GOT3 (cell line): ENCODE measurements around the gene ZNF324B.
"Not testable (repeated sequence)": the region's sequence is repeated elsewhere in the genome, so short reads cannot be mapped to it uniquely, and the experiment has no call there.

Source experiments
- DNase-seq: peaks from one replicate; lab custom pipeline; 2025; ENCODE audit warnings: mixed read lengths; lab: John Stamatoyannopoulos, UW

ZNF324B gene

DNA sequence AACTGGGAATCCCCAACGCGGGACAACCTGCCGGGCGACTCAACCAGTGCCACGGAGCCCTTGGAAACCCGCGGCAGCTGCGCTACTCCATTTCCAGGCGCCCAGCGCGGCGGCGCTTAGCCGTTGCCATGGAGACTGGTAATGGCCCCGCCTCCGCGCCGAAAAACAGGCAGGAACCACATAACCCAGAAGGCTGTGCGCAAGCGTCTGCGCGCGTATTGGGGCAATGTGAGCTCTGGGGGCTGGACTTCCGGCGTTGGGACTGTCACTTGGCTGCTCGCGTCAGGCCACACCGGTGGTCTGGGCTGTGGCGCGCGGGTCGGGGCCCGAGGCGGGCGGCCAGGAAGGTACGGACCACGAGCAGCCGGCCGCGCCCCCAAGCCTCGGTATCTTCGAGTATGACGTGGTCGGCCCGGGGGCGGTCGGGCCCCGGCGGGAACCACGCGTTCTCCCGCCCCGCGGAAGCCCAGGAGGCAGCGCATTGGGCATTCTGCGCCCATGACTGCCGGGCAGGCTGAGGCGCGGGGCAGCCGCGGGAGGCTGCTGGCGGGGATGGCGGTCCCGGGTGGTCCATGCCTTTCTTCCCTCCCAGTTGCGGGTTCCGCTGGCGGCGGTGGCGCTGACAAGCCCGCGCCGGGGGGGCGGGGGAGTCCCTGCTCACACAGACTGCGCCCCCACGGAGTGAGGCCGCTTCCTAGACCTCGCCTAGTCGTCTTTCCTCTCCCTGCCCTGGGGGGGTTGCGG lies at the start of gene ZNF324B:
TSS of gene ZNF324B (plus strand) at position 265 of the 744 bp plus-strand sequence. CDS start 2,080 bp downstream, outside the sequence.
- DNase-seq, result peak; percentile 73

DNA sequence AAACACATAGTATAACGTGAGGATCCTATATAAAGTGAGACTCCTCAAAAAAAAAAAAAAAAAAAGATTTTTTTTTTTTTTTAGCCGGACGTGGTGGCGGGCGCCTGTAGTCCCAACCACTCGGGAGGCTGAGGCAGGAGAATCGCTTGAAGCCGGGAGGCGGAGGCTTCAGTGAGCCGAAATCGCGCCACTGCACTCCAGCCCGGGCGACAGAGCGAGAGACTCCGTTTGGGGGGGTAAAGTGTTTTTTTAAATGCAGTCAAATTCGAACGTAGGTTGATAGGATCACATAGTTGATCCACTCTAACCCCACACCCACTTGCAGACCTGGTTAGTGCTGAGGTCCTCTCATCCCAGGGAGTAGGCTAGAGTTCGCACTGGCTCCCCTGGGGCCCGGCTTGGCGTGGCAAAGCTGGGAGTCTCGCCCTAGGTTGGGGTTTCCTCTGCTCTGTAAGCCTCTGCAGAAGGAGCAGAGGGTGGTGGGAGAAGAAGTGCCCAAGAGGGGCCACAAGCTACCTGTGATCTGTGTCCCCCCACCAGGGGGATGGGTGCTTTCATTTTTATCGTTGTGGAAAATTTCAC lies 49.5 kb upstream of the ZNF324B start:
- DNase-seq, result no peak

DNA sequence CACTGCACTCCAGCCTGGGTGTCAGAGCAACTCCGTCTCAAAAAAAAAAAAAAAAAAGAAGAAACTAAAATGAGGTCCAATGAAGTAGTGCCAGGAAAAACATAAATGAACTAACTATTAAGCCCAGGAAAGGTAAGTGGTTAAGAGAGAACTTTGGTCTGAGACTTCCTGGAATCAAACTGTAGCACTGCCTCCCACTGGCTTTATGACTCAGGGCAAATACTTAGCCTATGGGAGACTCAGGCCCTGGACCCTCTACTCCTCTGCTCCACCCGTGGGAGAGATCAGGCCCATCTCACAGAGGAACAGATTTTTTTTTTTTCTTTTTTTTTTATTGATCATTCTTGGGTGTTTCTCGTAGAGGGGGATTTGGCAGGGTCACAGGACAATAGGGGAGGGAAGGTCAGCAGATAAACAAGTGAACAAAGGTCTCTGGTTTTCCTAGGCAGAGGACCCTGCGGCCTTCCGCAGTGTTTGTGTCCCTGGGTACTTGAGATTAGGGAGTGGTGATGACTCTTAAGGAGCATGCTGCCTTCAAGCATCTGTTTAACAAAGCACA lies 47.4 kb upstream of the ZNF324B start:
- DNase-seq, result not testable (repeated sequence)

DNA sequence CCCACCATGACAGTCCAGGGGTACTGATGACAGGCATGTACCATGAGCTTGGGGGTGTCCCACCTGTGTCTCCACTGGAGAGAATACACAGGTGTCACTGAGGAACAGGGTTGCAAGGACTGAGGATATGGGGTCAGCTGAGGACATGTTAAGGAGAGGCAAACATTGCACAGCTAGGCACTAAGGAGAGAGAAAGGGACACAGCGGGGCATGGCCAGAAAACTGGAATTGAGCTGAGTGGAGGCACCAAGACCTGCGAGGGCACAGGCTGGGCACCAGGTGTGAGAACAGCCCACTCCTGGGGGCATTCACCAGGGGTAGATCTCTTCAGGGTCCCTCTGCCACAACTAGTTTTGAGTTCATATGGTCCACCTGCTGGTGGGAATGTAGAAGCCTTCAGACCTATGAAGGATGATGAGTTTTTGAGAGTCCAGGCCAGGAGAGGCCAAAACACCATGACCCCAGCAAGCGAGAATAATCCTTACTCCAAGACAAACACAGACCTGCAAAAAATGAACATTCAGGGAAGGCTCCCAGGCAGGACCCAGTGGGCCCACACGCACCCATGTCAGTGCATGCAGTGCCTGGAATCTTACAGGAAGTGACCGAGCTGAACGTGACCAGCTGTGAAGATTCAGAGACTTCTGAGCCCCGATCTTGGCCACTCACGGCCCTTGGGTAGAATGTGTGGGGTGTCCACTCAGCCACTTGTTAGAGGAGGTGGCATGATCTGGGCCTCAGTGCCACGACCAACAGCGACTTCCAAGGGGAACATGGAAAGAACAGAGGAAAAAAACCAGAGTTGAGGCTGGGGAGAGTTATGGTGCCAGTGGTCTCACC lies 44.4 kb upstream of the ZNF324B start:
- DNase-seq, result no peak

DNA sequence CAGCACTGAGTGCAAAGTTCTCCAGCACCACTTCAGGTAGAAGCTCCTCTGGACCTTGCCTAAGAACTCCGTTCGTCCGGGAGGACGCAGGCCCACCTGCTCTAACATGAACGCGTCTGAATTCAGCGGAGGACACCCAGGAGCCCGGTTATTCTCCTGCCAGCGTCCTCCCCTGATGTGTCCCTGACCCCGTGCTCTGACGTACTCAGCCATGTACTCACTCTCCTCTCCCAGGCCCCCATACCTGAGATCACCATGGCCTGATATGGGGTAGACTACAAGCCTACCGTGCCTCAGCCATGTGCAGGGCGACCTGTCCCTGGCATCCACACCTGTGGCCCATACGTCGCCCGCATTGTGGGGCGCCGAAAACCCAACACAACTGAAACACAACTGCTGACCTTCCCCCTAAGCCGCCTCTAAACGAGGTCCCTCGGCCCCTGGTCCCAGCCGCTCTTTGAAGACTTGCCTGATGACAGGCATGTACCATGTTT lies 43.7 kb upstream of the ZNF324B start:
- DNase-seq, result no peak

DNA sequence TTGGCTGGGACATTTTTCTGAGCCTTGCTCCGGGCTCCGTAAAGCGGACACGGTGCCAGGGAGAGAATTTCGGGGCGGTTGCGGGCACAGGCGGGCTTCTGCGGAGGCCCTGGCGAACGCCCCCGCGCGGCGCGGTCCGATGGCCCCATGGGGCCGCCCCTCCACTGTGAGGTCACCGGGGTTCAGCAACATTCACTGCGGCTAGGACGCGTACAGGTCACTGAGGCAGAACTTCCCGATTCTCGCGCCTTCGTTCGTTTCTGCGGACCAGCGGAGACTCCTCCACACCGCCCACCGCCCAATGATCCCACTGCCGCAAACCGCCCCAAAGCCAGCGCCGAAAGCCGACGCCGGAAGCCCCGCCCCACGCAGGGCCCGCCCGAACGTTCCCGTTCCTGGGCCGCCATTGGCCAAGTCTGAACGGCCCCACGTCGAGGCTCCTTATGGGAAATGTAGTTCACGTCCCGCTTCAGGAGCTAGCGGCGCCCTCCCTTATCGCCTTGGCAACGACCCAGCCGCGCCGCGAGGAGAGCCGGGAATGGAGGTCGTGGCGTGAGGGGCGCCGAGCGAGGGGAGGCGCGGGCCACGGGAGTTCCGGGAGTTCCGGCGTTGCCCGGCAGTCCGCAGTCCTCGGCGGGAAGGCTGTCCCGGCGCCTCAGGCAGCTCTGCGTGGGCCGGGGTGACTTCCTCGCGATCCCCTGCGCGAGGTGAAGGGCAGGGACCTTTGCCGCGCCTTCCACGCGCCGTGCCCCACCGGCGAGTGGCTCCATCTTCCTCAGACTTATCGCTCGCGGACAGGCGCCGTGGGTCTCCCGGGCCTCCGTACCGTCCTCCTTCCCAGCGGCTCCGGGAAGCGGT lies 43.0 kb upstream of the ZNF324B start, which contains the start of gene ZNF584:
TSS of gene ZNF584 (plus strand) at position 498 of the 858 bp plus-strand sequence. CDS start 499 bp downstream, outside the sequence.
- DNase-seq, result peak; percentile 67

DNA sequence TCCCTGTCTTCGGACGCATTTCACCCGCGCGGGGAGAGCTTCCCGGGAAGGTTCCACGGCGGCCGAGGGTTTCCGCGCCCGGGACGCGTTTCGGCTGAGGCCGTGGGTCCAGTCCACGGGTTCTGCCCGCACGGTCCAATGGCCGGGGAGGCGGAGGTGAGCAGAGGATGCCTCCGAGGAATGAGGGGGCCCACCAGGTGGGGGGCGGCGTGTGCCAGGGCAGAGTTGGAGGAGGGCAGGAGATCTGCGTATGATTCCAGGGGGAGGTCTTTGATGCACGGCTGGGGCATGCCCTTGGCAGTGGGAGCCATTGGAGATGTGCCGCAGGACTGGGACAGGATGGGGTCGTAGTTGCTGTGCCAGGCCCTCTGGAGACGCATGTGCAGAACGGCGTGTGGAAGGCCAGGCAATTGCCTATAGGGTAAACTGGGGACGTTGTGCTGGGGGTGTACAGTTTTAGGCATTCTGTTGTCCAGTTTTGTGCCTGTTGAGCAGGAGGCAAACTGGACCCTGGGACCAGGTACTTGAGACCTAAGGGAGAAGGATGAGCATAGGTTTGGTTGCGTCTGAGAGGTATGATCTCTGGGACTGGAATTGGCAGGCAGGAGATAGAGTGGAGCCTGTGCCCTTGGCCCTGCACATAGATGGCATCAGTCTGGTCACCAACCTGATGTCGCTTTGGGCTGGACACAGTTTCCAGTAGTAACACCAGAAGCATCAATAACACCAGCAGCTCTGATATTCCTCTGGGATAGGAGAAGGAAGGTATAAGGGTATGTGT lies 42.2 kb upstream of the ZNF324B start:
- no peak for DNase-seq

DNA sequence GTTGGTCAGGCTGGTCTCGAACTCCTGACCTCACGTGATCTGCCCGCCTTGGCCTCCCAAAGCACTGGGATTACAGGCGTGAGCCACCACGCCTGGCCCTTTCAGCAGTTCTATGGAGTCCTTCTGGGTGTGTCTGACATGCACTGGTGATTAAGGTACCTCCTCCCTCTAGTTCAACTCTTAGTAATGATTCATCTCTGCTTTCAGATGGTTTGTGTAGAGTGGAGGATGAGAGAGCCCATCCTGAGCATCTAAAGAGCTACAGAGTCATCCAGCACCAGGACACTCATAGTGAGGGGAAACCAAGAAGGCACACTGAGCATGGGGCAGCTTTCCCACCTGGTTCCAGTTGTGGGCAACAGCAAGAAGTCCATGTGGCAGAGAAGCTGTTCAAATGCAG lies 34.8 kb upstream of the ZNF324B start:
- no peak for DNase-seq

DNA sequence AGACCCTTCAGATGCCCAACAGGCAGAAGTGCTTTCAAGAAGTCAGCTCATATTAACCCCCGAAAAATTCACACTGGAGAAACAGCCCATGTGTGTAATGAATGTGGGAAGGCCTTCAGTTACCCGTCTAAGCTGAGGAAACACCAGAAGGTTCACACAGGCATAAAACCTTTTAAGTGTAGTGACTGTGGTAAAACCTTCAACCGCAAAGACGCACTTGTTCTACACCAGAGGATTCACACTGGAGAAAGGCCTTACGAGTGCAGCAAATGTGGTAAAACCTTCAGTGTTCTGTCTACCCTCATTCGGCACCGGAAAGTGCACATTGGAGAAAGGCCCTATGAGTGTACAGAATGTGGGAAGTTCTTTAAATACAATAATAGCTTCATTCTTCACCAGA lies 34.4 kb upstream of the ZNF324B start:
- DNase-seq, result no peak

DNA sequence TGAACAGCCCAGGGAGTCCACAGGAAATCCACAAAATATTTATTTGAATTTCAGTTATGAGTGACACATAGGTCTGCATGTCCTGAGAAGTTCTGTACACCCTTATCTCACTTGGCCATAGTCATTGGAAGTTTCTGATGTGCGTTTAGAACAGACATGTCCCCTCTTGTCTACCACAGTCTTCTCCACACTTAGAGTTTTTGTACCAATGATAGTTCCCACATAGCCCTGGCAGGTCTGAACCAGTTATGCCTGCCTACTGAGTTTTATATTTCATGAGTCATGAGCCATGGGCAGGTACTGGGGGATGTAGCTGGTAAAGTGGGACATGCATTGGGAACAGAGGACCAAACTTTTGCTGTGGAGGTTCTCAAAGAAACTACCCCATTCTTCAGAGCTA lies 22.8 kb upstream of the ZNF324B start:
- DNase-seq, result no peak

DNA sequence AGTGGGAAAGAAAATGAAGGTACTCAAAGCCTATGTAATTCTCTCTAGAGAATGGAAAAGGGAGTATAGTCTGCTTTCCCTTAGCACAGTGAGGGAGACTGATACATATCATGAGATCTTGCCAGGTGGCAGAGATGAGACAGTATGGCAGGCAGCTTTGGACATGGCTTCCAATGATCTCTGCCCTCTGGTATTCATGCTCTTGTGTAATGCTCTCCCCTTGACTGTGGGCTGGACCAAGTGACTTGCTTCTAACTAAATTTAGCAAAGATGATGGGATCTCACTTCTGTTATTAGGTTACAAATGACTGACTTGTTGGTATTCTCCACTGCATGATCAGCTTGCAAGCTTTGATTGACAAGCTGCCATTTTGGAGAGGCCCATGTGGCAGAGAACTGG lies 21.7 kb upstream of the ZNF324B start:
- no peak for DNase-seq

DNA sequence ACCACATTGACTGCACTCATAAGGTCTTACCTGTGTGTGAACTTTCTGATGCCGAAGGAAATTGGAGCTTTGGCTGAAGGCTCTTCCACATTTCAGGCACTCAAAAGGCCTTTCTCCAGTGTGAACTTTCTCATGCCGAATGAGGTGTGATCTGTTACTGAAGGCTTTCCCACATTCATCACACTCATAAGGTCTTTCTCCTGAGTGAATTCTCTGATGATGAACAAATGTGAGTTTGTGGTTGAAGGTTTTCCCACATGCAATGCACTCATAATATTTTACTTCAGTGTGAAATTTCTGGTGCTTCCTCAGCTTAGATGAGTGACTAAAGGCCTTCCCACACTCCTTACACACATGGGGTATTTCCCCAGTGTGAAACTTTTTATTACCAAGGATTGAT lies 17.2 kb upstream of the ZNF324B start:
- DNase-seq, result no peak

DNA sequence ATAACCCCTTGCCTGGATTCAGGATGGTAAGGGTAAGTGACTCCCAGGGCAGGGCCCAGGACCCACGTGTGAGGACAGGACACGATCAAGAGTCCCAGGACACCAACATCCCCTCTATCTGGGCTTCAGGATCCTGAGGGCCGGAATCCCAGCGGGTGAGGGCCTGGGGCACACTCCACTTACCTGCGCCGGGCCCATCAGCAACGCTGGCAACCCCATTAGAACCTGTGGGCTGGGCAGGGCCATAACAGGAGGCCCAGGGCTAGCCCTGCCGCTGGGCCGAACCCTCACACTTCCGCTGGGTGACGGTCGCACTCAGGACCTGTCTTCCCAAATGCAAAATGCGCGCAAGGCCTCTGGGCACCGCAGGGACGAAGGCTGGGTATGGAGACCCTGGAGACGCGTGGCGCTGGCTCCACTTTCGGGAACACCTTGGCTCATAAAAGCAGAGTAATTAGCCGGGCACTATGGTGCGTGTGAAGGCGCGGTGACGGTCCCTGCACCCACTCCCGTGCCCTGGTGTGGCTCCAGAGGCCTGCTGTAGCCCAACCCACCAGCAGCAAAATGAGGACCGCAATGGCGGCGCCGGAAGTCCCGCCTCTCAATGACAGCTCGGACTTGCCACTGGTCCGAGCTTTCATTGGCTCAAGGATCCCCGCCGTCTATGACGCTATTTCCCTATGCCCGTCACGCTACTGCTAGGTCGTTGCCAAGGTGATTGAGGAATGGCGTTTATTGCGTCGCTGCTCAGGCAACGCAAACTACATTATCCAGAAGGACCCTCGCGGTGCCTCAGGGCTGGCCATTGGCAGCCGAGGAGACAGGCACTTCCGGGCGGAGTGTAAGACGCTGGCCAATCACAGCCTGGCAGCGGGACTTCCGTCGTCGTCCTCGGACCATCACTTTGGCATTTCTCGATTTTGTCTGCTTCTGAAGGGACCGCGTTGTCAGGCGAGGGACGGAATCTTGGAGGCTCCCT lies 11.6 kb upstream of the ZNF324B start, which contains the start of gene ZNF132:
TSS of gene ZNF132 (minus strand) at position 578 of the 979 bp plus-strand sequence. CDS start at position 246, 332 bp downstream.
- peak; percentile 71 for DNase-seq

DNA sequence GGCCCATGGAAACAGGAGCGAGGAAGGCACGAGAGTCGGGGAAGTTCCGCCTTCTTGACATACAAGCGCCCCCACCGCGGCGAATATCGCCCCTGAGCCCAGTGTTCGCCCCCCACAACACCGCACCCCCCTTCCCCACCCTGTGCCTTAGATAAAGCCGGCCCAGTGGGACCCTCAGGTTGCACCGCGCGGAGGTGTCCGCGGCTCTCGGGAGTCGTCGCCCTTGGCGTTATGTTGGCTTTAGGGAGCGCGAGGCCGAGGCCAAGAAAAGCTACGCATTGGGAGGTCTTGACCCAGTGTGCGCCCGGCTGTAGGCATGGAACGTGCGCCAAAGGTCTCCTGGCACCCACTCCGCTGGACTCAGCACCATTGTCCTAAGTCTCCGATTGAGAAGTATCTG lies 10.9 kb upstream of the ZNF324B start:
- no peak for DNase-seq

DNA sequence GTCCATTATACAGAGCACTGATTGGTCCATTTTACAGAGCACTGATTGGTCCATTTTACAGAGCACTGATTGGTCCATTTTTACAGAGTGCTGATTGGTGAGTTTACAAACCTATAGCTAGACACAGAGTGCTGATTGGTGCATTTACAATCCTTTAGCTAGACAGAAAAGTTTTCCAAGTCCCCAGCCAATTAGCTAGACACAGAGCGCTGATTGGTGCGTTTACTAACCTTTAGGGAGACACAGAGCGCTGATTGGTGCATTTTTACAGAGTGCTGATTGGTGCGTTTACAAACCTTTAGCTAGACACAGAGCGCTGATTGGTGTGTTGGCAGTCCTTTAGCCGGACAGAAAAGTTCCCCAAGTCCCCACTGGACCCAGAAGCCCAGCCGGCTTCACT lies 8.4 kb upstream of the ZNF324B start:
- not testable (repeated sequence) for DNase-seq

DNA sequence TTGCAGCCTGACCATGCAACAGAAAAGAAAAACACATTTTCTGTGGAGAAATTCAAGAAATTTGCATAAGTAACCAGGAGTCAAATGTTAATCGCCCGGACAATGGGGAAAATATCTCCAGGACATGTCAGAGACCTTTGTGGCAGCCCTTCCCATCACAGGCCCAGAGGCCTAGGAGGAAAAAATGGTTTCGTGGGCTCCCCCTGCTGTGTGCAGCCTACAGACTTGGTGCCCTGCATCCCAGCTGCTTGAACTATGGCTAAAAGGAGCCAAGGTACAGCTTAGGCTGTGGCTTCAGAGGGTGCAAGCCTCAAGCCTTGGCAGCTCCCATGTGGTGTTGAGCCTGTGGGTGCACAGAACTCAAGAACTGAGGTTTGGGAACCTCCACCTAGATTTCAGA lies 2.6 kb upstream of the ZNF324B start:
- DNase-seq, result not testable (repeated sequence)

DNA sequence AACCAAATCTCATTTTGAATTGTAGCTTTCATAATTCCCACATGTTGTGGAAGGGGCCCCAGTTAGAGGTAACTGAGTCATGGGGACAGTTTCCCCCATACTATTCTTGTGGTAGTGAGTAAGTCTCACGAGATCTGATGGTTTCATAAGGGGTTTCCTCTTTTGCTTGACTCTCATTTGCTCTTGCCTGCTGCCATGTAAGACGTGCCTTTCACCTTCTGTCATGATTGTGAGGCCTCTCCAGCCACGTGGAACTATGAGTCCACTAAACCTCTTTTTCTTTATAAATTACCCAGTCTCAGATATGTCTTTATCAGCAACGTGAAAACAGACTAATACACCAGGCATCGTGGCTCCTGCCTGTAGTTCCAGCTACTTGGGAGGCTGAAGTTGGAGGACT lies 1.4 kb upstream of the ZNF324B start:
- DNase-seq, result not testable (repeated sequence)

DNA sequence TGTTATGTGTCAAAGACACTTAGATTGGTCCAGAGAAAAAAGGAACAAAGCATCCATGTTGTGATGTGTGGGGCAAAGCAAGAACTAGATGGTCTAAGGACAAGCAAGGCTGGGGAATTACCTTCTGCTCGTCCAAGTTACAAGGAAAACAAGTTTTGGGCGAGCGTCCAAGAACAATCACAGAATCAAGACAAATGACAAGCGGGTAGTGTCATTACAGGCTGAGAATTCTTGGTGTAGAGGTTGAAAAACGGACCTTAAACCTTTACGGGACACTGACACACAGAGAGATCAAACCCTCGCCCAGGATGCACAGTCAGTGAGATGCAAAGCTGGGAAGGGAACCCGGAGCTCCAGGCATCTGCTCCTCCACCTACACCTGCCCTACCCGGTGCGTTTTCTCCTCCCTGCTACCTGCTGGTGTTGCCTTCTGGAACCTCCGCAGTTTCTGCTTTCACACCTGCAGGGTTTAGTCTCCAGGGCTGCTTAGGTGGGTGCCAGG lies 515 bp upstream of the ZNF324B start:
- no peak for DNase-seq

DNA sequence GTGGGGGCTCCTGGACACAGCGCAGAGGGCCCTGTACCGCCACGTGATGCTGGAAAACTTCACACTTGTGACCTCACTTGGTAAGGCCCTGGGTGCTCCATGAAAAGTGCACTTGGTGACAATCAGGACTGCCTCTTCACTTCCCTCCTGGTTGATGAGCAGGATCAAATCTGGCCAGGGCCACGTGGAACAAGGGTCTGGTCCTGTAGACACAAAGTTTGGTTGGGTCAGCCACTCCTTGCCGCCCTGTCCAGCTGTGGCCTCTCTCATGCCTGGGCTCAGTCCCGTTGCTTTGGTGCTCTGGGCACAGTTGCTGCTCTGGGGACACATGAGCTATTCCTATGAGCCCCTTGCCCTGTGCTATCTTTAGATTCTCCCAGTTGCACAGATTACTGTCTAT lies 2.3 kb downstream of the ZNF324B start:
- DNase-seq, result no peak
